Stimulated activated CD8-positive, alpha-beta memory T cell treated with anti-CD3 and anti-CD28 coated beads, Interleukin-15, amount 100 ng/mL, for 48 hours (primary cell): ENCODE measurements around the gene ICAM5.

ENCODE experiments used
- DNase-seq, 2 donors: peaks; one replicate each; pipeline ENCODE4 v3.0.0-alpha.2; 2020; ENCODE audit warnings: low read depth in 2 of 2

ICAM5 gene

GRCh38 chr19:10290876-10291553, 1.3 kb downstream of the ICAM5 start:
- no peak for DNase-seq

GRCh38 chr19:10291554-10292205, 1.9 kb downstream of the ICAM5 start:
- DNase-seq = no peak

GRCh38 chr19:10292206-10292788, 2.5 kb downstream of the ICAM5 start:
- DNase-seq = peak; percentile 68 to 69

DNA sequence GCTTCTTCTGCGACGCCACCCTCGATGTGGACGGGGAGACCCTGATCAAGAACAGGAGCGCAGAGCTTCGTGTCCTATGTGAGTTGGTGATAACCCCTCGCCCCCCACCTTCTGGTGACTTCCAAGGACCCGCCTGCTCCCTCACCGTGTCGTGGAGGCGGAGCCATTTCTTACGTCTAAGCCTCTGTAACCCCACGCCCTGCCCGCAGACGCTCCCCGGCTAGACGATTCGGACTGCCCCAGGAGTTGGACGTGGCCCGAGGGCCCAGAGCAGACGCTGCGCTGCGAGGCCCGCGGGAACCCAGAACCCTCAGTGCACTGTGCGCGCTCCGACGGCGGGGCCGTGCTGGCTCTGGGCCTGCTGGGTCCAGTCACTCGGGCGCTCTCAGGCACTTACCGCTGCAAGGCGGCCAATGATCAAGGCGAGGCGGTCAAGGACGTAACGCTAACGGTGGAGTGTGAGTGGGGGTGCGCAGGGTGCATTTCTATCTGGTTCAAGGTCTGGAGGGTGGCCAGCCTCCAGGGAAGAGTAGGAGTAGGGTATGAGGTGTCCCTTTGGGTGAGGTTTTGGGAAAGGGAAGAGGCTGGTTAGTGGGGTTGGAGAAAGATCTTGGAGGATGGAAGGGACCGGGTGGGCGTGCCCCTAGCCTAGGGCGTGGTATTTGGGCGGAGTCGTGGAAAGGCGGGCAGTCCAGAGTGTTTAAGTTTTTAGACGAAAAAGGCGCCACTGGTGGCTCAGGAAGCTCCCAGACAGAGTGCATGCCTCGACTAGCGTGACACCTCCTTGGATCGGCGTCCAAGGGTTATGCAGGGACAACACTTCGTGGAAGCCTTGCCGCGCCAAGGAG, 3.3 kb downstream of the ICAM5 start:
- DNase-seq = no peak

GRCh38 chr19:10293637-10294367, 4.0 kb downstream of the ICAM5 start:
- DNase-seq = no peak

DNA sequence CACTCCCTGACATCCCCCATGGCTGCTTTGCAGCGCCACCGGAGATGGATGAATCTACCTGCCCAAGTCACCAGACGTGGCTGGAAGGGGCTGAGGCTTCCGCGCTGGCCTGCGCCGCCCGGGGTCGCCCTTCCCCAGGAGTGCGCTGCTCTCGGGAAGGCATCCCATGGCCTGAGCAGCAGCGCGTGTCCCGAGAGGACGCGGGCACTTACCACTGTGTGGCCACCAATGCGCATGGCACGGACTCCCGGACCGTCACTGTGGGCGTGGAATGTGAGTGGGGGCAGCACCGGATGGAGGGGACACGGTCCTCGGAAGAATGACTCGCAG, 4.6 kb downstream of the ICAM5 start:
- DNase-seq = no peak

DNA sequence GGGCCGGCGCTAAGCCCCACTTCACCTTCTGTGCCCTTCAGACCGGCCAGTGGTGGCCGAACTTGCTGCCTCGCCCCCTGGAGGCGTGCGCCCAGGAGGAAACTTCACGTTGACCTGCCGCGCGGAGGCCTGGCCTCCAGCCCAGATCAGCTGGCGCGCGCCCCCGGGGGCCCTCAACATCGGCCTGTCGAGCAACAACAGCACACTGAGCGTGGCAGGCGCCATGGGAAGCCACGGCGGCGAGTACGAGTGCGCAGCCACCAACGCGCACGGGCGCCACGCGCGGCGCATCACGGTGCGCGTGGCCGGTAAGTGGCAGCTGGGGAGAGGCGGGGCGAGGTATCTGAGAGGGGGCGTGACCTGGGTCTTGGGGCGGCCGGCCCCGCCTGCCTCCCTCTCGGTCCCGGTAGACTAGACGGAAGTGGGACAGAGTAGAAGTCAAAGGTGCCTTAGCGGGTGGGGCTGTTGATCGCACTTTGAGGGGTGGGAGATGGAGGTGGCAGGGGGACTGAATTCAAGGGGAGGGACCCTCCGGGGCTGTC, 5.6 kb downstream of the ICAM5 start:
- no peak for DNase-seq

- DNase-seq = no peak
Observed at GRCh38 chr19:10295847-10296591, 6.3 kb downstream of the ICAM5 start.

DNA sequence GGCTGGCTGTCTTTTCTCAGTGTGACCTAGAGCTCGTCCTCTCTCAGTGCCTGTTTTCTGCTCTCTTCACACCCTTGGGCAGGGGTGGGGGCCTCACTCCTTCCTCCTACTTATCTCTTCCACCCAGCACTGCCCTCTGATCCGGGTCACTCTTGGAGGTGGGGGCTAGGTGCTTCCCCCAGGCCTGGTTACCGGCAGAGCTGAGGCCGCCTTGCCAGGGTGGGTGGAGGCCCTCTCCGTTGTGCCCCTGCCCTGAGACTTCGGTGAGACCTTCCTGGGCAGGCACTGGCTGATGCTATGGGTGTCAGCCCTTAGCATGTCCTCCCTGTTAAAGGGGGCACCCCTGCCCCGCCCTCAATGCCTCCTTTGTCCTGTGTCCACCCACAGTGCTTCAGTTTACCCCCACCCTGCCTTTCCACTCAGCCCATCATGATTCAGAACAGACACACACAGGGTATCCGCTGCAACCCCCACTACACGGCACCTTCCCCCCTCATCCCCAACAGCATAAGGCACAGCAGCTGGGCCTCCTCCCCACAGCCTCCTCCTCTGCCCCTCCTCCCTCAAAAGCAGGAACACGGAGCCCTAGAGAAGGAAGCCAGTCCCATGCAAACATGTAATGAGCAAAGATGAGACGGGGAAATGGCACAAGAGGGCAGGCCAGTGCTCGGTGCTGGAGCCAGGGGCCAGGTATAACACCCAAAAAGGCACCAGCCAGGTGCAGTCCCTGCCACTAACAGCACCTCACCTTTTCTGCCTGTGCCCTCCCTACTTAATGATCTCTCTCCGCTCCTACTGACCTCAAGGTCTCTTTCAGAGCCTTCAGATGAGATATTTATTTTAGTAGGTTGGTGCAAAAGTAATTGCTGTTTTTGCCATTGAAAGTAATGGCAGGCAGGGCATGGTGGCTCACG, 10.1 kb downstream of the ICAM5 start:
- no peak for DNase-seq

DNA sequence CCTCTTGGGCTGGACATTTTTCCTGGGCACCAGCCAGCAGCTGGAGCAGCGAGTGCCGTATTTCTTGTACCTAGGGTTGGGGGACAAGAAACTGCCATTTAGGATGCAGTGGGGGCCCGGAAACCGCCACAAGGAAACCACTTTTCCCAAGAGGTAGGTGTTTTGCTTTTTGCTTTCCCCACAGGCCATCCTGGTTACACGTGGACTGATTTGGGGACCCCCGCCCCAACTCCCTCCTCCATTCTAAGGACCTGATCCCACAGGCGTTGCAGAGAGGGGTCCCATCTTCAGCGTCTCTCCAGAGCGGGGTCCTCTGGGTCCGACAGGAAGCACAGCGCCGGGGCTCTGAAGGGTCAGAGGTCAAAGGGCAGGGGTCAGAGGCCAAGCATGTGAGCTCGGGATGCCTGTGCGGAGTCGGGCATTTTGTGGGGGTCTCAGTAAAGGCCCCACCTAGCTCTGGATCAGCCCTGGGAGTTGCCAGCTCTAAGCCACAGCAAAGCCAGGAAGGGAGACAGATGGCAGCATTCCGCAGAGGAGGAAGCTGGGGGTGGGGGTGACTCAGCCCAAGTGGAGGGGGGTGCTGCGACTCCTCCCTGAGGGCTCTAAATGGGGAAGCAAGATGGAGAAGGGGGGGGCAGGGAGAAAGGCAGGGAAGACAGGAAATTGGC, 15.5 kb downstream of the ICAM5 start:
- DNase-seq = no peak

GRCh38 chr19:10306327-10306726, 16.6 kb downstream of the ICAM5 start:
- DNase-seq = no peak

DNA sequence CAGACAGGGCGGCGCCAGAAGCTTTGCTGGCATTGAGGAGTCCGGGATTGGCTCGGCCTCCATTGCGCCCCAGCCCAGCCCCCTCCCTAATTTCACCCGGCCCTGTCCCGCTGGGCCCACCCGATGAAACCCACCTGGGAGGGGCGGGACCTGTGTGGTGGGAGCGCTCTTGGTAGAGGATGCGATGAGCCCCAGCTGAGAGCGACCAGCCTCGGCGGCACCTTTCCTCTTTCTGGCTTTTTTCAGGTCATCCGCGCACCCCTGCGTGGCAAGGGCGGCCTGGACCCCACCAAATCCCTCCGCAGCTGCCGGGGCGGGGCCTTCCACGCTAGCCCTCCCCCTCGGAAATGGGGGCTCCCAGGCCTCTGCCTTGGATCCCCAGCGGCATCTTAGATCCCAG, 19.7 kb downstream of the ICAM5 start, which contains the start of gene ZGLP1:
Gene ZGLP1, minus strand, starts transcription at position 393 of the 400 bp plus-strand sequence.
- no peak for DNase-seq

DNA sequence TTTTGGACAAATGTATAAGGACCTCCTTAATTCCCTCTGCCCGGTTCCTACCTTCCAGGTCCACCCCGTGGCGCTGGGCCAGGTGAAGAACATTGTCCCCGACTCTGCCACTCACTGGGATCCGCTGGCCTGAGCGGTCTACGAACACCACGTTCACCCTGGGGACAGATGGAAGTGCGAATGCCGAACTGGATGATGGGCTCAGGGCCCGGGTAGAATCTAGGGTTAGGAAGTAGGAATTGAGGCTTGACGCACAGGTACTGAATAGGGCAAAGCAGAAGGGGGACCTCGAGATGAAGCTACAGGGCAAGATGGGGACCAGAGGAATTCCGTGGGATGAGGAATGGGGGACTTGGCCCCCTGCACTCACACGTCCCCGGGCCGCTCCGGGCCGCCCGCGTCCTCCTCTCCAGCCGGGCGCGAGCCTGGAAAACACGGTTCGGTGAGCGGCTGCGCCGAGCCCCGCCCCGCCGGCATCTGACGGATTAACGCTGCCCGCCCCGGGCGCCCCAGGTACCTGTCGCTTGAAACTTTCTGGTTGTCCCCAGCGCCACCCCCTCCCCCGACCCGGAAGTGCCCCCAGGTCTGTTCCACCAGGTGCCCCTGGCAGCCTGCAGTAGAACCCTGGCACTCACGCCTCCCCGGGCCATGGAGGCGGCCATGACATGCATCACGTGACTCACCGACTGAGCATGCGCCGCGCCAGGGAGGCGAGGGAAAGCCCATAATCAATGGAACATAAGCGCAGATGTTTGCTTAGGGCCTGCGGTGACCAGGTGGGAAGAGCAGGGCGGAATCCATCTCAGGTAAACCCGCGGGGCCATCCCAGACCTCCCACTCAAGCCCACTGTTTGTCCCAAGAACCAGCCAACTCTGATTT, 25.8 kb downstream of the ICAM5 start, which contains the start of gene FDX2:
Gene FDX2, minus strand, starts transcription at position 681 of the 880 bp plus-strand sequence. Its CDS starts 19 bp downstream, at position 662.
- DNase-seq = peak; percentile 82 to 84

DNA sequence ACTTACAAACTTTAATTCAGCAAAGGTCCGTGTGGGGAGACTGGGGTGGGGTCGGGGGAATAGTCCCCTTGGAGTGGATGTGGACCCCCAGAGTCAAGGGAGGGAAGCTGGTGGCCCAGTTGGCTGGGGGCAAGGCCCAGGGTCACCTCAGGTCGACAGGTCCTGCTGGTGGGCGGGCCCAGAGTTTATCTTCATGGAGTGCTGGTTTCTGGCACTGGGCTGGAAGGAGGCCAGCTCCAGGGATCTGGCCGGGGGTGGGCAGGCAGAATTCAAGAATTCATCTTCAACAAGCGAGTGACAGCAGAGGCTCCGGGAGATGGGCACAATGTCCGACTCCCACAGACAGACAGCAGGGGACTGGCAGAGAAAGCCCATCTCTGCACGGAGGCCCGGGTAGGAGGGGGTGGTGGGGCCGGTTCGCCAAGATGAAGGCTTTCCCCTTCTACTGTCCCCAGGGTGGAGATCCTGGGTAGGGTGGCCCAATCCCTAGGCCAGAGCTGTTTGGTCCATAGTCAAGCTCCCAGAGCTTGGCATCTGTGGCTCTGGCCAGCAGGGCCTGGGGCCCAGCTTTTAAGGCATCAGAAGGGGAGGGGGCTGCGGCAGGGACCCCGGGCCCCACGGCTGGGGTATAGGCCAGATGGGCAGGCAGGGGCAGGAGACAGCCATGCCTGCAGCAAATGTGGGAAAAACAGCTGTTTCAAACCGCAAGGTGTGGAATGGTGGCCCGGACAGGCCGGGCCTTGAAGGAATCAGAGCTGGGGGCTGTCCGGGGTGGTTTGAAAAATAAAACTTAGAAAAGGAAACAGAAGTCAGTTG, 26.7 kb downstream of the ICAM5 start:
- DNase-seq = no peak

- DNase-seq = no peak
Observed at GRCh38 chr19:10317045-10317856, 27.5 kb downstream of the ICAM5 start.

GRCh38 chr19:10317857-10318462, 28.2 kb downstream of the ICAM5 start:
- DNase-seq = no peak
